VCaP (cell line): Measurements from ENCODE around the gene PIEZO1.

Source experiments
- H3K27ac ChIP-seq: fragments of 450-650 bp; 2 replicates; pipeline ENCODE4 v1.5.1; 2017
- CTCF ChIP-seq: fragments of 450-650 bp; conservative IDR thresholded peaks from 2 replicates; pipeline ENCODE4 v1.5.1; 2017; ENCODE audit warnings: mild to moderate bottlenecking, moderate library complexity

PIEZO1 gene

GRCh38 chr16:88805887-88806393 is 20.9 kb upstream of the PIEZO1 start:
- TF ChIP-seq CTCF: no peak
- H3K27ac ChIP-seq: no peak overlapping the region

- H3K27ac ChIP-seq: no peak overlapping the region
- TF ChIP-seq CTCF: no peak
Observed at GRCh38 chr16:88805340-88805715, 20.3 kb upstream of the PIEZO1 start.

GRCh38 chr16:88804552-88805339 is 19.7 kb upstream of the PIEZO1 start:
- peak overlapping the region; percentile 39; the same call in 1 of the 2 replicates for H3K27ac ChIP-seq
- TF ChIP-seq CTCF: no peak

GRCh38 chr16:88804173-88804551 is 19.1 kb upstream of the PIEZO1 start:
- TF ChIP-seq CTCF: no peak
- H3K27ac ChIP-seq: peak overlapping the region; percentile 39; the same call in 1 of the 2 replicates

GRCh38 chr16:88803264-88803987 is 18.4 kb upstream of the PIEZO1 start, which contains the start of gene CDT1:
TSS of gene CDT1 (plus strand) at chr16:88803789. CDS start at chr16:88803832, 43 bp downstream.
- peak within 1 kb of the TSS; percentile 39; the same call in 1 of the 2 replicates for H3K27ac ChIP-seq
- no peak for TF ChIP-seq CTCF

GRCh38 chr16:88800277-88800592 is 15.2 kb upstream of the PIEZO1 start:
- TF ChIP-seq CTCF: no peak
- no peak overlapping the region for H3K27ac ChIP-seq

- TF ChIP-seq CTCF: no peak
- H3K27ac ChIP-seq: no peak overlapping the region
Observed at GRCh38 chr16:88799569-88800276, 14.7 kb upstream of the PIEZO1 start.
